Neuronal stem cell (in vitro differentiated cells): Measurements from ENCODE around the gene ROBO1.

Experiments
- DNase-seq: peaks from one replicate; pipeline ENCODE4 v3.0.0-alpha.2; 2013; ENCODE audit warnings: low spot score
- H2AFZ ChIP-seq: one replicate; pipeline ENCODE4 v1.6.1; 2013; ENCODE audit warnings: mild to moderate bottlenecking, low read length, inconsistent platforms
- H2AK5ac ChIP-seq: 2 replicates; pipeline ENCODE4 v1.6.1; 2013; ENCODE audit warnings: low read depth, mild to moderate bottlenecking, inconsistent platforms, low read length, moderate library complexity, mixed read lengths
- H2BK120ac ChIP-seq: 2 replicates; pipeline ENCODE4 v1.6.1; 2013; ENCODE audit warnings: low read depth, mild to moderate bottlenecking, inconsistent platforms, low read length, moderate library complexity, mixed read lengths
- H2BK12ac ChIP-seq: one replicate; pipeline ENCODE4 v1.6.1; 2013; ENCODE audit warnings: low read length, inconsistent platforms
- H2BK15ac ChIP-seq: 2 replicates; pipeline ENCODE4 v1.6.1; 2013; ENCODE audit warnings: mild to moderate bottlenecking, low read length, inconsistent platforms, mixed read lengths
- H2BK5ac ChIP-seq: one replicate; pipeline ENCODE4 v1.6.1; 2013; ENCODE audit warnings: inconsistent platforms, mild to moderate bottlenecking, low read length, moderate library complexity
- H3K14ac ChIP-seq: one replicate; pipeline ENCODE4 v1.6.1; 2013; ENCODE audit warnings: low read length, inconsistent platforms
- H3K18ac ChIP-seq: 2 replicates; pipeline ENCODE4 v1.6.1; 2013; ENCODE audit warnings: low read length, inconsistent platforms
- H3K23ac ChIP-seq: 2 replicates; pipeline ENCODE4 v1.6.1; 2013; ENCODE audit warnings: low read depth, mild to moderate bottlenecking, mixed read lengths, low read length, inconsistent platforms; ENCODE audit not compliant: poor library complexity
- H3K27ac ChIP-seq: replicated peaks from 3 replicates; pipeline ENCODE4 v1.5.1; 2013; ENCODE audit warnings: low read length, inconsistent platforms
- H3K27me3 ChIP-seq, 3 experiments: 2 replicates each; pipeline ENCODE4 v1.6.1; 2013; ENCODE audit warnings: low read length in 3 of 3, mild to moderate bottlenecking in 2 of 3, inconsistent platforms in 1 of 3, low read depth in 1 of 3, mixed read lengths in 1 of 3, moderate library complexity in 1 of 3; ENCODE audit not compliant: control insufficient read depth in 3 of 3, insufficient read depth in 3 of 3
- H3K36me3 ChIP-seq, 2 donors: replicated peaks in 1 of 2; 2 replicates each; pipeline ENCODE4 v1.6.1; 2013; ENCODE audit warnings: low read length in 2 of 2; ENCODE audit not compliant: control insufficient read depth in 2 of 2, insufficient read depth in 2 of 2
- H3K4ac ChIP-seq: 2 replicates; pipeline ENCODE4 v1.6.1; 2013; ENCODE audit warnings: inconsistent platforms, mild to moderate bottlenecking, low read length, moderate library complexity
- H3K4me1 ChIP-seq, 2 donors: 1 replicate in 1 of 2; 2 replicates in 1 of 2; pipeline ENCODE4 v1.6.1; 2013; ENCODE audit warnings: low read length in 2 of 2, low read depth in 1 of 2; ENCODE audit not compliant: control insufficient read depth in 2 of 2, insufficient read depth in 1 of 2
- H3K4me2 ChIP-seq: one replicate; pipeline ENCODE4 v1.6.1; 2013; ENCODE audit warnings: mild to moderate bottlenecking, low read length, inconsistent platforms; ENCODE audit not compliant: insufficient read depth, poor library complexity, severe bottlenecking
- H3K4me3 ChIP-seq, 2 donors: 2 replicates each; pipeline ENCODE4 v1.5.1; 2013; ENCODE audit warnings: low read length in 2 of 2, mild to moderate bottlenecking in 2 of 2, inconsistent platforms in 1 of 2, moderate library complexity in 1 of 2
- H3K79me1 ChIP-seq: one replicate; pipeline ENCODE4 v1.6.1; 2013; ENCODE audit warnings: low read depth, mild to moderate bottlenecking, inconsistent platforms, low read length, moderate library complexity
- H3K9ac ChIP-seq: one replicate; pipeline ENCODE4 v1.6.1; 2013; ENCODE audit warnings: mild to moderate bottlenecking, low read depth, low read length, inconsistent platforms; ENCODE audit not compliant: poor library complexity
- H3K9me3 ChIP-seq, 2 donors: replicated peaks in 1 of 2; 2 replicates each; pipeline versions ENCODE3 to v1.6.1; 2013; ENCODE audit warnings: low read length in 2 of 2, mild to moderate bottlenecking in 2 of 2, inconsistent platforms in 1 of 2, low read depth in 1 of 2, mixed read lengths in 1 of 2, moderate library complexity in 1 of 2; ENCODE audit not compliant: control insufficient read depth in 2 of 2, insufficient read depth in 1 of 2
- H4K8ac ChIP-seq: one replicate; pipeline ENCODE4 v1.6.1; 2013; ENCODE audit warnings: low read depth, mild to moderate bottlenecking, inconsistent platforms, low read length, moderate library complexity
- H4K91ac ChIP-seq: one replicate; pipeline ENCODE4 v1.6.1; 2013; ENCODE audit warnings: low read length, low read depth, mild to moderate bottlenecking, inconsistent platforms; ENCODE audit not compliant: poor library complexity
- WGBS, 2 donors: extraction: QIAGEN DNeasy Blood & Tissue Kit; methylation state at CpG; one replicate each; pipeline ENCODE4 v1.1.7; 2013; ENCODE audit warnings: missing lambda C conversion rate in 2 of 2, mixed read lengths in 1 of 2; ENCODE audit not compliant: insufficient read length in 2 of 2, insufficient replicate concordance in 1 of 2; ENCODE audit errors: extremely low coverage in 2 of 2; 5-methylcytosine and 5-hydroxymethylcytosine counted together

ROBO1 gene

GRCh38 chr3:78838362-78838761, 929.4 kb downstream of the ROBO1 start:
- H3K4me1 ChIP-seq, result no peaks in the 10 kb centered on the region
- no peaks in the 10 kb centered on the region for H3K9me3 ChIP-seq
- no peak overlapping the region for H2BK12ac ChIP-seq
- DNase-seq, result no peak
- no peak overlapping the region for H2BK120ac ChIP-seq
- H2BK15ac ChIP-seq, result no peak overlapping the region
- no peak overlapping the region for H3K4me3 ChIP-seq
- H3K18ac ChIP-seq, result no peak overlapping the region
- H2AK5ac ChIP-seq, result no peak overlapping the region
- H2AFZ ChIP-seq, result no peak overlapping the region
- no peak overlapping the region for H3K14ac ChIP-seq
- H3K23ac ChIP-seq, result no peak overlapping the region
- H3K36me3 ChIP-seq, result no peaks in the 10 kb centered on the region
- H3K4ac ChIP-seq, result no peak overlapping the region
- no peak overlapping the region for H4K91ac ChIP-seq
- H3K27me3 ChIP-seq, result no peaks in the 10 kb centered on the region
- no peak overlapping the region for H3K27ac ChIP-seq
- no peaks in the 10 kb centered on the region for H3K79me1 ChIP-seq
- no peak overlapping the region for H4K8ac ChIP-seq
- WGBS, 2 donors, result no CpG with 5 or more reads among the region's 4 CpGs
- no peak overlapping the region for H3K9ac ChIP-seq
- no peak overlapping the region for H3K4me2 ChIP-seq
- H2BK5ac ChIP-seq, result no peak overlapping the region

GRCh38 chr3:78834910-78835309, 932.9 kb downstream of the ROBO1 start:
- Histone ChIP-seq H2BK120ac (no peak overlapping the region), H3K4me3 (no peak overlapping the region), H3K18ac (no peak overlapping the region), H3K79me1 (no peaks in the 10 kb centered on the region), H3K4ac (no peak overlapping the region), H3K36me3 (no peaks in the 10 kb centered on the region), H2BK15ac (no peak overlapping the region), H3K27me3 (no peaks in the 10 kb centered on the region), H2AK5ac (no peak overlapping the region), H3K14ac (no peak overlapping the region), H3K27ac (no peak overlapping the region), H3K4me1 (peaks cover 0 to 3% of the 10 kb centered on the region in 2 donors), H3K9me3 (no peaks in the 10 kb centered on the region), H3K9ac (no peak overlapping the region), H3K23ac (no peak overlapping the region), H2AFZ (no peak overlapping the region), H4K8ac (no peak overlapping the region), H2BK5ac (no peak overlapping the region), H4K91ac (no peak overlapping the region), H2BK12ac (no peak overlapping the region), H3K4me2 (no peak overlapping the region)
- WGBS, 2 donors, result no CpG with 5 or more reads among the region's 3 CpGs
- DNase-seq, result no peak

DNA sequence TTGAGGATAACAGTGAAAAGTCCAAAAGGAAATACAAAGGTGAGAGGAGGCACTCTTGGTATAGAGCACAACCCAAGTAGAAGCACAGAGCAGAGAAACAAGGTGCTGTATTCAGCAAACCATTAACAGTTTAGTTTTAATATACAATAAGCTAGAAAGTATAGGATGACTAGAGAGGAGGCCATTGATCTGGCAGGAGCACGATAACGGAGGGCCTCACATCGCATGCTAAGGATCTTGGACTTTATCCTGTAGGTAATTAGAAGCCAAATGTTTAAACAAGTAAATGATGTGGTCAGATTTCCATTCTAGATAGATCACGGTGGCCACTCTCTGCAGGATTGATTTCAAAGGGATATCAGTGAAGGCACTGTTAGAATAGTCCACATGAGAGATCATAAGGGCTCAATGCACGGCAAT, 935.0 kb downstream of the ROBO1 start:
- WGBS, 2 donors, result no CpG with 5 or more reads among the region's 5 CpGs

GRCh38 chr3:78831446-78831972, 936.3 kb downstream of the ROBO1 start:
- no peak overlapping the region for H3K18ac ChIP-seq

More for the DNA sequence above, 935.0 kb downstream of the ROBO1 start:
- no peak overlapping the region for H3K4me3 ChIP-seq
- H4K91ac ChIP-seq, result no peak overlapping the region
- H3K27ac ChIP-seq, result no peak overlapping the region
- H3K4me1 ChIP-seq, result peaks cover 0 to 3% of the 10 kb centered on the region in 2 donors
- DNase-seq, result no peak
- no peak overlapping the region for H3K9ac ChIP-seq
- H2BK120ac ChIP-seq, result no peak overlapping the region
- no peak overlapping the region for H3K18ac ChIP-seq
- H3K27me3 ChIP-seq, result no peaks in the 10 kb centered on the region
- H2AK5ac ChIP-seq, result no peak overlapping the region
- no peak overlapping the region for H3K23ac ChIP-seq
- no peak overlapping the region for H3K4ac ChIP-seq
- H3K9me3 ChIP-seq, result no peaks in the 10 kb centered on the region
- no peak overlapping the region for H2AFZ ChIP-seq
- H2BK12ac ChIP-seq, result no peak overlapping the region
- no peak overlapping the region for H2BK15ac ChIP-seq
- H4K8ac ChIP-seq, result no peak overlapping the region
- no peaks in the 10 kb centered on the region for H3K36me3 ChIP-seq
- no peak overlapping the region for H3K14ac ChIP-seq
- H3K79me1 ChIP-seq, result no peaks in the 10 kb centered on the region
- no peak overlapping the region for H3K4me2 ChIP-seq
- no peak overlapping the region for H2BK5ac ChIP-seq

More at GRCh38 chr3:78831446-78831972, 936.3 kb downstream of the ROBO1 start:
- Histone ChIP-seq H4K8ac (no peak overlapping the region), H3K23ac (no peak overlapping the region), H3K4me1 (peaks cover 0 to 3% of the 10 kb centered on the region in 2 donors), H3K27ac (no peak overlapping the region), H3K4ac (no peak overlapping the region), H3K9me3 (no peaks in the 10 kb centered on the region), H2AFZ (no peak overlapping the region), H3K27me3 (no peaks in the 10 kb centered on the region), H3K79me1 (no peaks in the 10 kb centered on the region), H2BK15ac (no peak overlapping the region), H3K36me3 (no peaks in the 10 kb centered on the region), H2BK5ac (no peak overlapping the region), H3K4me3 (no peak overlapping the region), H2BK12ac (no peak overlapping the region), H3K4me2 (no peak overlapping the region), H2BK120ac (no peak overlapping the region), H3K14ac (no peak overlapping the region), H3K9ac (no peak overlapping the region), H2AK5ac (no peak overlapping the region), H4K91ac (no peak overlapping the region)
- no peak for DNase-seq
- WGBS, 2 donors, result no CpG with 5 or more reads among the region's 1 CpG
